VCaP (cell line): ENCODE data around the gene APPL1.
A peak's percentile ranks its signal among the peaks of the same experiment; 100 is the strongest.

Source experiments
- H3K27ac ChIP-seq: fragments of 450-650 bp; 2 replicates; pipeline ENCODE4 v1.5.1; 2017
- CTCF ChIP-seq: fragments of 450-650 bp; conservative IDR thresholded peaks from 2 replicates; pipeline ENCODE4 v1.5.1; 2017; ENCODE audit warnings: mild to moderate bottlenecking, moderate library complexity

APPL1 gene

GRCh38 chr3:57206423-57206822 is 21.1 kb upstream of the APPL1 start:
- no peak for TF ChIP-seq CTCF
- H3K27ac ChIP-seq = no peak overlapping the region

- no peak overlapping the region for H3K27ac ChIP-seq
- peak; percentile 83 for TF ChIP-seq CTCF
These were observed 5.6 kb upstream of the APPL1 start for GRCh38 chr3:57221883-57222282.

GRCh38 chr3:57224856-57225255 is 2.7 kb upstream of the APPL1 start:
- no peak for TF ChIP-seq CTCF
- H3K27ac ChIP-seq = no peak overlapping the region

GRCh38 chr3:57226176-57226575 is 1.4 kb upstream of the APPL1 start:
- TF ChIP-seq CTCF = no peak
- peak overlapping the region; percentile 97 for H3K27ac ChIP-seq

GRCh38 chr3:57227930-57228751 is 612 bp downstream of the APPL1 start:
- peak overlapping the region; percentile 97 for H3K27ac ChIP-seq
- no peak for TF ChIP-seq CTCF

GRCh38 chr3:57230006-57230405 is 2.5 kb downstream of the APPL1 start:
- peak overlapping the region; percentile 97 for H3K27ac ChIP-seq
- TF ChIP-seq CTCF = no peak

GRCh38 chr3:57233799-57234198 is 6.3 kb downstream of the APPL1 start:
- no peak overlapping the region for H3K27ac ChIP-seq
- no peak for TF ChIP-seq CTCF
